GM12865 (cell line): ENCODE results near the gene USH1G.
"Not testable (repeated sequence)": the region's sequence is repeated elsewhere in the genome, so short reads cannot be mapped to it uniquely, and the experiment has no call there.

Source experiments
- DNase-seq: peaks from one replicate; pipeline ENCODE4 v3.0.0; 2010; ENCODE audit warnings: low read depth
- H3K4me3 ChIP-seq: 2 replicates; pipeline ENCODE4 v1.5.1; 2011; ENCODE audit warnings: mild to moderate bottlenecking, low read depth, low read length, control low read depth
- CTCF ChIP-seq: IDR thresholded peaks from 2 replicates; pipeline ENCODE4 v1.5.1; 2011; ENCODE audit warnings: low read length, control low read depth, low read depth, inconsistent platforms; ENCODE audit not compliant: insufficient read depth; ENCODE audit errors: missing control alignments

The USH1G gene

GRCh38 chr17:74873874-74874614 lies 49.0 kb downstream of the USH1G start:
- peak; percentile 38 for DNase-seq
- peak overlapping the region; percentile 97 for H3K4me3 ChIP-seq
- TF ChIP-seq CTCF = no peak

- TF ChIP-seq CTCF = no peak
- peak overlapping the region; percentile 97 for H3K4me3 ChIP-seq
- peak; percentile 100 for DNase-seq
These were observed 49.8 kb downstream of the USH1G start for GRCh38 chr17:74873037-74873873.

GRCh38 chr17:74872313-74873036 lies 50.6 kb downstream of the USH1G start, which contains the start of gene FDXR:
Gene FDXR (minus strand): TSS chr17:74872994. CDS start chr17:74872944, 50 bp downstream.
- no peak for TF ChIP-seq CTCF
- peak within 1 kb of the TSS; percentile 97 for H3K4me3 ChIP-seq
- DNase-seq = no peak

GRCh38 chr17:74871356-74872076 lies 51.5 kb downstream of the USH1G start:
- peak overlapping the region; percentile 57 for H3K4me3 ChIP-seq
- no peak for DNase-seq
- TF ChIP-seq CTCF = no peak

GRCh38 chr17:74870512-74870911 lies 52.5 kb downstream of the USH1G start:
- no peak for TF ChIP-seq CTCF
- DNase-seq = no peak

GRCh38 chr17:74870028-74870427 lies 53.0 kb downstream of the USH1G start:
- H3K4me3 ChIP-seq, DNase-seq: not testable (repeated sequence)

More at GRCh38 chr17:74870512-74870911, 52.5 kb downstream of the USH1G start:
- no peak overlapping the region for H3K4me3 ChIP-seq

GRCh38 chr17:74868908-74869255 lies 54.2 kb downstream of the USH1G start:
- H3K4me3 ChIP-seq = no peak overlapping the region
- TF ChIP-seq CTCF = no peak
- no peak for DNase-seq
